SK-N-SH treated with all-trans-retinoic acid at 6 μM for 48 hours (cell line): Measurements from ENCODE around the gene PLEKHH1.

Experiments used
- ATAC-seq: fragments of 200-7000 bp; cut with Tn5 transposase; 3 replicates; pipeline ENCODE4 v1.9.1; 2020; ENCODE audit warnings: mild to moderate bottlenecking, moderate library complexity
- ARNTL ChIP-seq: fragments of 450-650 bp; formaldehyde crosslinking; IDR thresholded peaks from 2 replicates; pipeline ENCODE4 v1.5.0; 2020; ENCODE audit warnings: low read depth, mild to moderate bottlenecking, moderate library complexity, borderline replicate concordance
- BACH2 ChIP-seq: fragments of 250-450 bp; sonication (Bioruptor Pico); IDR thresholded peaks from 2 replicates; pipeline ENCODE4 v1.9.0; 2021; ENCODE audit warnings: mild to moderate bottlenecking, borderline replicate concordance
- CSDC2 ChIP-seq: fragments of 250-450 bp; sonication (Bioruptor Pico); IDR thresholded peaks from 2 replicates; pipeline ENCODE4 v1.5.0; 2020; ENCODE audit warnings: mild to moderate bottlenecking, moderate library complexity
- ESRRG ChIP-seq: fragments of 250-450 bp; sonication (Bioruptor Pico); IDR thresholded peaks from 2 replicates; pipeline ENCODE4 v1.6.1; 2021; ENCODE audit warnings: mild to moderate bottlenecking
- GLIS3 ChIP-seq: fragments of 250-450 bp; sonication (Bioruptor Pico); IDR thresholded peaks from 2 replicates; pipeline ENCODE4 v1.5.0; 2020; ENCODE audit warnings: mild to moderate bottlenecking, moderate library complexity
- ISL1 ChIP-seq: fragments of 250-450 bp; sonication (Bioruptor Pico); IDR thresholded peaks from 2 replicates; pipeline ENCODE4 v2.1.2; 2022; ENCODE audit warnings: mild to moderate bottlenecking, moderate library complexity
- PATZ1 ChIP-seq: fragments of 250-450 bp; sonication (Bioruptor Pico); IDR thresholded peaks from 2 replicates; pipeline ENCODE4 v1.8.0; 2020; ENCODE audit warnings: mild to moderate bottlenecking, moderate library complexity, borderline replicate concordance
- RARB ChIP-seq: fragments of 250-450 bp; sonication (Bioruptor Pico); IDR thresholded peaks from 2 replicates; pipeline ENCODE4 v1.8.0; 2021; ENCODE audit warnings: mild to moderate bottlenecking, moderate library complexity
- SNAI2 ChIP-seq: fragments of 250-450 bp; sonication (Bioruptor Pico); IDR thresholded peaks from 2 replicates; pipeline ENCODE4 v1.5.0; 2020; ENCODE audit warnings: mild to moderate bottlenecking, moderate library complexity
- TOX ChIP-seq: fragments of 250-450 bp; sonication (Bioruptor Pico); IDR thresholded peaks from 2 replicates; pipeline ENCODE4 v1.8.0; 2021; ENCODE audit warnings: mild to moderate bottlenecking, moderate library complexity, borderline replicate concordance
- TSHZ2 ChIP-seq: fragments of 250-450 bp; sonication (Bioruptor Pico); IDR thresholded peaks from 2 replicates; pipeline ENCODE4 v1.5.0; 2020; ENCODE audit warnings: mild to moderate bottlenecking, moderate library complexity
- ZFP3 ChIP-seq: fragments of 250-450 bp; sonication (Bioruptor Pico); IDR thresholded peaks from 2 replicates; pipeline ENCODE4 v1.5.0; 2020; ENCODE audit warnings: mild to moderate bottlenecking, moderate library complexity
- ZFP30 ChIP-seq: fragments of 450-650 bp; formaldehyde crosslinking; IDR thresholded peaks from 2 replicates; pipeline ENCODE4 v1.5.0; 2022; ENCODE audit warnings: mild to moderate bottlenecking, moderate library complexity
- ZNF565 ChIP-seq: fragments of 450-650 bp; formaldehyde crosslinking; conservative IDR thresholded peaks from 2 replicates; pipeline ENCODE4 v1.5.0; 2020; ENCODE audit warnings: low read depth, mild to moderate bottlenecking, moderate library complexity
- ZNF8 ChIP-seq: fragments of 450-650 bp; formaldehyde crosslinking; IDR thresholded peaks from 2 replicates; pipeline ENCODE4 v1.5.0; 2020; ENCODE audit warnings: mild to moderate bottlenecking, moderate library complexity
- TF ChIP-seq, protein P1 (sequence below): fragments of 250-450 bp; sonication (Bioruptor Pico); IDR thresholded peaks from 2 replicates; pipeline ENCODE4 v1.5.1; 2021; ENCODE audit warnings: mild to moderate bottlenecking, moderate library complexity
- TF ChIP-seq, protein P2 (sequence below): fragments of 250-450 bp; sonication (Bioruptor Pico); IDR thresholded peaks from 2 replicates; pipeline ENCODE4 v1.5.1; 2020; ENCODE audit warnings: low read depth, mild to moderate bottlenecking, moderate library complexity
- TF ChIP-seq, protein P3 (sequence below): fragments of 250-450 bp; sonication (Bioruptor Pico); IDR thresholded peaks from 2 replicates; pipeline ENCODE4 v1.8.0; 2021; ENCODE audit warnings: low read depth, mild to moderate bottlenecking, moderate library complexity, borderline replicate concordance

PLEKHH1 gene

DNA sequence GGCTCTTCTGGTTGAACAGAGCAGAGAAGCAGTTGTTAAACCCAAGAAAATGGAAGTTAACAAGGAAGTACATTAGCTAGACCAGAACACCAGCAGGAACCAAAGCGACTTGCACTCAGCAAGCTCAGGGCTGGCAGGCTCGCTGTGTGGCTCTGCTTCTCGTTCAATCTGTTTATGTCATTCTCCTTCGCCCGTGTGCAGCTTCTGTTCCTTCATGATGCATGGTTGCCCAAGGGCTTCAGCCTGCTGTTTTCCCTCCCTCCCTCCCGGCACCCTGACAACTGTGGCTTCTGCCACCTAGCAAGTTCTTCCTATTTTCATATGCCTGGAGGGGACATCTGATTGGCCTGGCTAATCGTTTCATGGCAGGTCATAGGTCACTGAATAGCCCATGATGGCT is 41.7 kb downstream of the PLEKHH1 start:
- ATAC-seq: no peak
- TF ChIP-seq ISL1 (CRISPR knock-in tag) (no peak), RARB (CRISPR knock-in tag) (no peak), GLIS3 (CRISPR knock-in tag) (no peak), CSDC2 (CRISPR knock-in tag) (no peak), ARNTL (no peak), ZFP30 (CRISPR knock-in tag) (no peak), ZNF565 (CRISPR knock-in tag) (no peak), BACH2 (CRISPR knock-in tag) (no peak), TOX (no peak), ZFP3 (CRISPR knock-in tag) (no peak)
- TF ChIP-seq, protein P1, sequence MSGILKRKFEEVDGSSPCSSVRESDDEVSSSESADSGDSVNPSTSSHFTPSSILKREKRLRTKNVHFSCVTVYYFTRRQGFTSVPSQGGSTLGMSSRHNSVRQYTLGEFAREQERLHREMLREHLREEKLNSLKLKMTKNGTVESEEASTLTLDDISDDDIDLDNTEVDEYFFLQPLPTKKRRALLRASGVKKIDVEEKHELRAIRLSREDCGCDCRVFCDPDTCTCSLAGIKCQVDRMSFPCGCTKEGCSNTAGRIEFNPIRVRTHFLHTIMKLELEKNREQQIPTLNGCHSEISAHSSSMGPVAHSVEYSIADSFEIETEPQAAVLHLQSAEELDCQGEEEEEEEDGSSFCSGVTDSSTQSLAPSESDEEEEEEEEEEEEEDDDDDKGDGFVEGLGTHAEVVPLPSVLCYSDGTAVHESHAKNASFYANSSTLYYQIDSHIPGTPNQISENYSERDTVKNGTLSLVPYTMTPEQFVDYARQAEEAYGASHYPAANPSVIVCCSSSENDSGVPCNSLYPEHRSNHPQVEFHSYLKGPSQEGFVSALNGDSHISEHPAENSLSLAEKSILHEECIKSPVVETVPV (CRISPR knock-in tag): no peak
- TF ChIP-seq, protein P2, sequence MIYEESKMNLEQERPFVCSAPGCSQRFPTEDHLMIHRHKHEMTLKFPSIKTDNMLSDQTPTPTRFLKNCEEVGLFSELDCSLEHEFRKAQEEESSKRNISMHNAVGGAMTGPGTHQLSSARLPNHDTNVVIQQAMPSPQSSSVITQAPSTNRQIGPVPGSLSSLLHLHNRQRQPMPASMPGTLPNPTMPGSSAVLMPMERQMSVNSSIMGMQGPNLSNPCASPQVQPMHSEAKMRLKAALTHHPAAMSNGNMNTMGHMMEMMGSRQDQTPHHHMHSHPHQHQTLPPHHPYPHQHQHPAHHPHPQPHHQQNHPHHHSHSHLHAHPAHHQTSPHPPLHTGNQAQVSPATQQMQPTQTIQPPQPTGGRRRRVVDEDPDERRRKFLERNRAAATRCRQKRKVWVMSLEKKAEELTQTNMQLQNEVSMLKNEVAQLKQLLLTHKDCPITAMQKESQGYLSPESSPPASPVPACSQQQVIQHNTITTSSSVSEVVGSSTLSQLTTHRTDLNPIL: no peak

GRCh38 chr14:67575684-67576083 is 42.6 kb downstream of the PLEKHH1 start:
- ATAC-seq: no peak
- TF ChIP-seq ZNF8 (CRISPR knock-in tag) (no peak), ZNF565 (CRISPR knock-in tag) (no peak), TOX (no peak), ARNTL (no peak), TSHZ2 (CRISPR knock-in tag) (no peak), CSDC2 (CRISPR knock-in tag) (no peak), BACH2 (CRISPR knock-in tag) (no peak), SNAI2 (CRISPR knock-in tag) (no peak), PATZ1 (CRISPR knock-in tag) (no peak), ISL1 (CRISPR knock-in tag) (no peak), ESRRG (CRISPR knock-in tag) (no peak), GLIS3 (CRISPR knock-in tag) (no peak), ZFP30 (CRISPR knock-in tag) (no peak)
- TF ChIP-seq, protein P1 (CRISPR knock-in tag): no peak
- TF ChIP-seq, protein P2: no peak
- TF ChIP-seq, protein P3, sequence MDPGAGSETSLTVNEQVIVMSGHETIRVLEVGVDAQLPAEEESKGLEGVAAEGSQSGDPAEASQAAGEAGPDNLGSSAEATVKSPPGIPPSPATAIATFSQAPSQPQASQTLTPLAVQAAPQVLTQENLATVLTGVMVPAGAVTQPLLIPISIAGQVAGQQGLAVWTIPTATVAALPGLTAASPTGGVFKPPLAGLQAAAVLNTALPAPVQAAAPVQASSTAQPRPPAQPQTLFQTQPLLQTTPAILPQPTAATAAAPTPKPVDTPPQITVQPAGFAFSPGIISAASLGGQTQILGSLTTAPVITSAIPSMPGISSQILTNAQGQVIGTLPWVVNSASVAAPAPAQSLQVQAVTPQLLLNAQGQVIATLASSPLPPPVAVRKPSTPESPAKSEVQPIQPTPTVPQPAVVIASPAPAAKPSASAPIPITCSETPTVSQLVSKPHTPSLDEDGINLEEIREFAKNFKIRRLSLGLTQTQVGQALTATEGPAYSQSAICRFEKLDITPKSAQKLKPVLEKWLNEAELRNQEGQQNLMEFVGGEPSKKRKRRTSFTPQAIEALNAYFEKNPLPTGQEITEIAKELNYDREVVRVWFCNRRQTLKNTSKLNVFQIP (CRISPR knock-in tag): no peak
